HCT116 (cell line): ENCODE measurements around the gene DEPDC1B. TPM values are rescaled to one million over a fixed set of nuclear protein-coding genes. Genes with fewer than 3 reads are reported as not detected.

Experiments
- ATAC-seq: fragments of 200-7000 bp; cut with Tn5 transposase; 2 replicates; pipeline ENCODE4 v1.9.1; 2020; ENCODE audit warnings: mild to moderate bottlenecking, moderate library complexity
- BruUV-seq: library from RNA; stranded (reverse); fragments of 400-500 nt; replicated peaks from 2 replicates; lab custom pipeline; 2021; lab: Mats Ljungman, UMichigan
- CTCF ChIA-PET: fragments of 300-600 bp; sonication (Branson Sonifier 250); formaldehyde crosslinking; loops from one replicate; lab custom pipeline; 2021; ENCODE audit warnings: antibody characterized with exemption; lab: Charles Lee
- POLR2A ChIA-PET: fragments of 300-600, 350-600 bp; sonication (Branson Sonifier 250); formaldehyde crosslinking; loops from one replicate; lab custom pipeline; 2021; ENCODE audit warnings: antibody characterized with exemption; lab: Charles Lee
- RAD21 ChIA-PET, 2 experiments: fragments of 300-600 bp; sonication (Branson Sonifier 250); formaldehyde crosslinking; loops; one replicate each; lab custom pipeline; 2023; ENCODE audit warnings: low total read pairs in 2 of 2; ENCODE audit not compliant: uncharacterized antibody in 2 of 2, unreplicated experiment in 2 of 2, low non-redundant PET in 1 of 2; lab: Charles Lee
- DNase-seq: peaks from one replicate; pipeline ENCODE4 v3.0.0-alpha.2; 2010; ENCODE audit warnings: low read depth, low spot score
- H2AFZ ChIP-seq: fragments of 200-600 bp; shearing (Covaris generic), sonication (generic); 2 replicates; pipeline ENCODE4 v1.6.1; 2017; ENCODE audit warnings: low read depth, mixed run types, mixed read lengths, antibody characterized with exemption, low read length; ENCODE audit not compliant: poor library complexity, severe bottlenecking
- H3K27ac ChIP-seq: 2 replicates; pipeline ENCODE4 v1.5.1; 2012; ENCODE audit warnings: low read depth, low read length
- H3K27me3 ChIP-seq: fragments of 200-600 bp; sonication (generic); 2 replicates; pipeline ENCODE4 v1.6.1; 2016; ENCODE audit warnings: mixed run types, low read length, mixed read lengths; ENCODE audit not compliant: insufficient read depth
- H3K36me3 ChIP-seq, 2 experiments: fragments of 200-500 bp in 1 of 2; fragments of 200-600 bp in 1 of 2; sonication (Bioruptor generic) in 1 of 2; sonication (generic) in 1 of 2; 2 replicates each; pipeline versions ENCODE4 v1.5.1 to v1.6.1; 2014 to 2016; ENCODE audit warnings: low read length in 2 of 2, inconsistent platforms in 1 of 2, mixed read lengths in 1 of 2, mixed run types in 1 of 2; ENCODE audit not compliant: insufficient read depth in 2 of 2, control insufficient read depth in 1 of 2
- H3K4me1 ChIP-seq, 2 experiments: fragments of 200-600 bp in 1 of 2; sonication (generic) in 1 of 2; 2 replicates each; pipeline versions ENCODE4 v1.5.1 to v1.6.1; 2012 to 2017; ENCODE audit warnings: low read length in 2 of 2, inconsistent platforms in 1 of 2, mild to moderate bottlenecking in 1 of 2, mixed read lengths in 1 of 2, mixed run types in 1 of 2, moderate library complexity in 1 of 2; ENCODE audit not compliant: insufficient read depth in 2 of 2, control insufficient read depth in 1 of 2
- H3K4me2 ChIP-seq: fragments of 200-600 bp; sonication (generic); 2 replicates; pipeline ENCODE4 v1.6.1; 2017; ENCODE audit warnings: mixed run types, low read length, mixed read lengths
- H3K4me3 ChIP-seq, 2 experiments: fragments of 200-600 bp in 1 of 2; sonication (generic) in 1 of 2; replicated peaks in 1 of 2; 2 replicates each; pipeline ENCODE4 v1.5.1; 2011 to 2016; ENCODE audit warnings: low read length in 2 of 2, control low read depth in 1 of 2, low read depth in 1 of 2, mild to moderate bottlenecking in 1 of 2, mixed read lengths in 1 of 2, mixed run types in 1 of 2
- H3K79me2 ChIP-seq: fragments of 200-600 bp; sonication (generic); 2 replicates; pipeline ENCODE4 v1.6.1; 2017; ENCODE audit warnings: mild to moderate bottlenecking, mixed run types, low read length, moderate library complexity, mixed read lengths; ENCODE audit not compliant: insufficient read depth
- H3K9ac ChIP-seq: fragments of 200-600 bp; sonication (generic); 2 replicates; pipeline ENCODE4 v1.6.1; 2016; ENCODE audit warnings: low read length, mixed read lengths
- H3K9me2 ChIP-seq: fragments of 200-600 bp; sonication (generic), shearing (Covaris generic); 2 replicates; pipeline ENCODE4 v1.6.1; 2017; ENCODE audit warnings: mixed run types, mild to moderate bottlenecking, moderate library complexity; ENCODE audit not compliant: insufficient read depth
- H3K9me3 ChIP-seq, 2 experiments: fragments of 200-500 bp in 1 of 2; fragments of 200-600 bp in 1 of 2; sonication (Bioruptor generic) in 1 of 2; sonication (generic) in 1 of 2; 2 replicates each; pipeline ENCODE4 v1.6.1; 2014 to 2017; ENCODE audit warnings: low read length in 2 of 2, mixed read lengths in 2 of 2, inconsistent platforms in 1 of 2, low read depth in 1 of 2, mild to moderate bottlenecking in 1 of 2, mixed run types in 1 of 2, moderate library complexity in 1 of 2; ENCODE audit not compliant: control insufficient read depth in 1 of 2, insufficient read depth in 1 of 2
- H4K20me1 ChIP-seq: fragments of 200-600 bp; sonication (generic), shearing (Covaris generic); 2 replicates; pipeline ENCODE4 v1.6.1; 2017; ENCODE audit warnings: mixed run types, mild to moderate bottlenecking, moderate library complexity; ENCODE audit not compliant: insufficient read depth
- CBX3 ChIP-seq: IDR thresholded peaks from 2 replicates; pipeline ENCODE4 v1.6.1; 2012; ENCODE audit warnings: low read depth
- EGR1 ChIP-seq: IDR thresholded peaks from 2 replicates; pipeline ENCODE4 v1.6.1; 2012; ENCODE audit warnings: low read depth
- EZH2phosphoT487 ChIP-seq: fragments of 200-600 bp; IDR thresholded peaks from 2 replicates; pipeline ENCODE4 v1.6.1; 2018; ENCODE audit warnings: antibody characterized with exemption, borderline replicate concordance
- FOSL1 ChIP-seq: IDR thresholded peaks from 2 replicates; pipeline ENCODE4 v1.6.1; 2012; ENCODE audit warnings: low read depth
- POLR2A ChIP-seq: IDR thresholded peaks from 2 replicates; pipeline ENCODE4 v1.7.0; 2011; ENCODE audit warnings: borderline replicate concordance; ENCODE audit not compliant: insufficient read depth, insufficient read length; ENCODE audit errors: extremely low read depth
- RAD21 ChIP-seq: IDR thresholded peaks from 2 replicates; pipeline ENCODE4 v1.6.1; 2012; ENCODE audit warnings: low read depth, mild to moderate bottlenecking
- SIN3A ChIP-seq: IDR thresholded peaks from 2 replicates; pipeline ENCODE4 v1.6.1; 2012; ENCODE audit warnings: low read depth
- SP1 ChIP-seq: IDR thresholded peaks from 2 replicates; pipeline ENCODE4 v1.6.1; 2012; ENCODE audit warnings: low read depth
- ZFX ChIP-seq: fragments of 450-650 bp; IDR thresholded peaks from 2 replicates; pipeline ENCODE4 v1.6.1; 2017
- ZNF274 ChIP-seq: fragments of 200-500 bp; sonication (Bioruptor generic); IDR thresholded peaks from 2 replicates; pipeline ENCODE4 v1.6.1; 2014; ENCODE audit warnings: mild to moderate bottlenecking, low read depth, low read length, inconsistent platforms
- intact Hi-C: fragments of 100-400 bp; cut with micrococcal nuclease; formaldehyde crosslinking; loops from 2 replicates; pipeline ENCODE4 v1.10.0; 2022
- total RNA-seq: library from RNA; stranded (reverse); gene quantifications from one replicate; pipeline ENCODE4 v1.2.1, GENCODE V29; 2021; ENCODE audit not compliant: unreplicated experiment
- TF ChIP-seq, protein P1 (sequence below), 3 experiments: fragments of 200-600 bp in 1 of 3; sonication (generic) in 1 of 3; IDR thresholded peaks in 2 of 3; conservative IDR thresholded peaks in 1 of 3; 2 replicates each; pipeline ENCODE4 v1.5.1; 2012 to 2017; ENCODE audit warnings: low read depth in 2 of 3, low read length in 2 of 3, antibody characterized with exemption in 1 of 3, borderline replicate concordance in 1 of 3, control low read depth in 1 of 3, mild to moderate bottlenecking in 1 of 3, mixed read lengths in 1 of 3, mixed run types in 1 of 3, moderate library complexity in 1 of 3; ENCODE audit not compliant: insufficient read depth in 1 of 3
- TF ChIP-seq, protein P2 (sequence below): IDR thresholded peaks from 2 replicates; pipeline ENCODE4 v1.6.1; 2012; ENCODE audit warnings: low read depth
- TF ChIP-seq, protein P3 (sequence below): IDR thresholded peaks from 2 replicates; pipeline ENCODE4 v1.6.1; 2012

DEPDC1B gene
- total RNA-seq, 1 experiment from 2014 or later = 39.7 TPM

- BruUV-seq = no TSS peak
- no peaks in the 10 kb centered on the region for H3K9me3 ChIP-seq
- no peak for DNase-seq
- H3K9me2 ChIP-seq = no peaks in the 10 kb centered on the region
- H4K20me1 ChIP-seq = no peaks in the 10 kb centered on the region
- no peak overlapping the region for H3K9ac ChIP-seq
- no peak overlapping the region for H2AFZ ChIP-seq
- H3K27me3 ChIP-seq = no peaks in the 10 kb centered on the region
- ATAC-seq = no peak
- peaks cover 72% of the 10 kb centered on the region for H3K79me2 ChIP-seq
- intact Hi-C loops = loop anchor here (5.0 kb wide), 2 partner anchors 253 to 378 kb away; no protein-coding TSS in a partner anchor
- POLR2A ChIA-PET = no interaction called here
- no peak overlapping the region for H3K27ac ChIP-seq
- CTCF ChIA-PET = no interaction called here
- RAD21 ChIA-PET = no interaction called here
- no peak overlapping the region for H3K4me3 ChIP-seq
- H3K4me2 ChIP-seq = no peak overlapping the region
- peaks cover 0 to 6% of the 10 kb centered on the region in 2 experiments; a peak in 1 of 4 replicates for H3K4me1 ChIP-seq
- TF ChIP-seq EZH2phosphoT487 = no peak
- TF ChIP-seq POLR2A = no peak
- no peak for TF ChIP-seq SIN3A
- TF ChIP-seq, protein P1, sequence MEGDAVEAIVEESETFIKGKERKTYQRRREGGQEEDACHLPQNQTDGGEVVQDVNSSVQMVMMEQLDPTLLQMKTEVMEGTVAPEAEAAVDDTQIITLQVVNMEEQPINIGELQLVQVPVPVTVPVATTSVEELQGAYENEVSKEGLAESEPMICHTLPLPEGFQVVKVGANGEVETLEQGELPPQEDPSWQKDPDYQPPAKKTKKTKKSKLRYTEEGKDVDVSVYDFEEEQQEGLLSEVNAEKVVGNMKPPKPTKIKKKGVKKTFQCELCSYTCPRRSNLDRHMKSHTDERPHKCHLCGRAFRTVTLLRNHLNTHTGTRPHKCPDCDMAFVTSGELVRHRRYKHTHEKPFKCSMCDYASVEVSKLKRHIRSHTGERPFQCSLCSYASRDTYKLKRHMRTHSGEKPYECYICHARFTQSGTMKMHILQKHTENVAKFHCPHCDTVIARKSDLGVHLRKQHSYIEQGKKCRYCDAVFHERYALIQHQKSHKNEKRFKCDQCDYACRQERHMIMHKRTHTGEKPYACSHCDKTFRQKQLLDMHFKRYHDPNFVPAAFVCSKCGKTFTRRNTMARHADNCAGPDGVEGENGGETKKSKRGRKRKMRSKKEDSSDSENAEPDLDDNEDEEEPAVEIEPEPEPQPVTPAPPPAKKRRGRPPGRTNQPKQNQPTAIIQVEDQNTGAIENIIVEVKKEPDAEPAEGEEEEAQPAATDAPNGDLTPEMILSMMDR (IDR thresholded peaks at IDR 0.05 in 2 of 3, conservative IDR thresholded peaks at IDR 0.05 in 1 of 3; ENCODE audit: borderline replicate concordance in 1 of 3, insufficient read depth in 1 of 3, low read depth in 2 of 3, low read length in 2 of 3) = no peak
- no peak for TF ChIP-seq SP1
- TF ChIP-seq, protein P2, sequence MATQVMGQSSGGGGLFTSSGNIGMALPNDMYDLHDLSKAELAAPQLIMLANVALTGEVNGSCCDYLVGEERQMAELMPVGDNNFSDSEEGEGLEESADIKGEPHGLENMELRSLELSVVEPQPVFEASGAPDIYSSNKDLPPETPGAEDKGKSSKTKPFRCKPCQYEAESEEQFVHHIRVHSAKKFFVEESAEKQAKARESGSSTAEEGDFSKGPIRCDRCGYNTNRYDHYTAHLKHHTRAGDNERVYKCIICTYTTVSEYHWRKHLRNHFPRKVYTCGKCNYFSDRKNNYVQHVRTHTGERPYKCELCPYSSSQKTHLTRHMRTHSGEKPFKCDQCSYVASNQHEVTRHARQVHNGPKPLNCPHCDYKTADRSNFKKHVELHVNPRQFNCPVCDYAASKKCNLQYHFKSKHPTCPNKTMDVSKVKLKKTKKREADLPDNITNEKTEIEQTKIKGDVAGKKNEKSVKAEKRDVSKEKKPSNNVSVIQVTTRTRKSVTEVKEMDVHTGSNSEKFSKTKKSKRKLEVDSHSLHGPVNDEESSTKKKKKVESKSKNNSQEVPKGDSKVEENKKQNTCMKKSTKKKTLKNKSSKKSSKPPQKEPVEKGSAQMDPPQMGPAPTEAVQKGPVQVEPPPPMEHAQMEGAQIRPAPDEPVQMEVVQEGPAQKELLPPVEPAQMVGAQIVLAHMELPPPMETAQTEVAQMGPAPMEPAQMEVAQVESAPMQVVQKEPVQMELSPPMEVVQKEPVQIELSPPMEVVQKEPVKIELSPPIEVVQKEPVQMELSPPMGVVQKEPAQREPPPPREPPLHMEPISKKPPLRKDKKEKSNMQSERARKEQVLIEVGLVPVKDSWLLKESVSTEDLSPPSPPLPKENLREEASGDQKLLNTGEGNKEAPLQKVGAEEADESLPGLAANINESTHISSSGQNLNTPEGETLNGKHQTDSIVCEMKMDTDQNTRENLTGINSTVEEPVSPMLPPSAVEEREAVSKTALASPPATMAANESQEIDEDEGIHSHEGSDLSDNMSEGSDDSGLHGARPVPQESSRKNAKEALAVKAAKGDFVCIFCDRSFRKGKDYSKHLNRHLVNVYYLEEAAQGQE = no peak
- TF ChIP-seq, protein P3, sequence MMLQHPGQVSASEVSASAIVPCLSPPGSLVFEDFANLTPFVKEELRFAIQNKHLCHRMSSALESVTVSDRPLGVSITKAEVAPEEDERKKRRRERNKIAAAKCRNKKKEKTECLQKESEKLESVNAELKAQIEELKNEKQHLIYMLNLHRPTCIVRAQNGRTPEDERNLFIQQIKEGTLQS = no peak
- no peak for TF ChIP-seq EGR1
- TF ChIP-seq RAD21 = no peak
- TF ChIP-seq FOSL1 = no peak
- TF ChIP-seq CBX3 = no peak
- TF ChIP-seq ZNF274 = no peak
- TF ChIP-seq ZFX = no peak
- H3K36me3 ChIP-seq = no peaks in the 10 kb centered on the region
Measured at GRCh38 chr5:60674251-60675069, 25.5 kb downstream of the DEPDC1B start.
